Smooth muscle cell (in vitro differentiated cells): Measurements from ENCODE around the gene GOLGA1. TPM values are rescaled to one million over a fixed set of nuclear protein-coding genes. Genes with fewer than 3 reads are reported as not detected.

Source experiments
- DNase-seq: peaks from one replicate; lab custom pipeline; 2025; ENCODE audit not compliant: unreplicated experiment; lab: John Stamatoyannopoulos, UW
- H2AFZ ChIP-seq: fragments of 200-600 bp; sonication (generic); 2 replicates; pipeline ENCODE4 v1.6.0; 2016; ENCODE audit warnings: antibody characterized with exemption, low read depth, mild to moderate bottlenecking
- H3F3A ChIP-seq: fragments of 200-600 bp; sonication (generic); 2 replicates; pipeline ENCODE4 v1.6.0; 2017; ENCODE audit warnings: antibody characterized with exemption, low read depth
- H3K27ac ChIP-seq: fragments of 200-600 bp; sonication (generic); 2 replicates; pipeline ENCODE4 v1.5.1; 2016; ENCODE audit warnings: low read depth, mild to moderate bottlenecking
- H3K27me3 ChIP-seq: fragments of 200-600 bp; sonication (generic); 2 replicates; pipeline ENCODE4 v1.6.1; 2016; ENCODE audit warnings: low read depth, mild to moderate bottlenecking
- H3K36me3 ChIP-seq: fragments of 200-600 bp; sonication (generic); 2 replicates; pipeline ENCODE4 v1.5.1; 2016; ENCODE audit warnings: low read depth
- H3K4me1 ChIP-seq: fragments of 200-600 bp; sonication (generic); 2 replicates; pipeline ENCODE4 v1.5.1; 2016; ENCODE audit warnings: low read depth
- H3K4me2 ChIP-seq: fragments of 200-600 bp; sonication (generic); 2 replicates; pipeline ENCODE4 v1.6.0; 2016; ENCODE audit warnings: mild to moderate bottlenecking
- H3K4me3 ChIP-seq: fragments of 200-600 bp; sonication (generic); 2 replicates; pipeline ENCODE4 v1.5.1; 2016; ENCODE audit warnings: mild to moderate bottlenecking
- H3K79me2 ChIP-seq: fragments of 200-600 bp; sonication (generic); 2 replicates; pipeline ENCODE4 v1.6.0; 2016; ENCODE audit warnings: low read depth, mild to moderate bottlenecking
- H3K9ac ChIP-seq: fragments of 200-600 bp; sonication (generic); 2 replicates; pipeline ENCODE4 v1.6.0; 2016; ENCODE audit warnings: low read depth
- H3K9me3 ChIP-seq: fragments of 200-600 bp; sonication (generic); replicated peaks from 2 replicates; pipeline ENCODE4 v1.5.1; 2016; ENCODE audit warnings: low read depth
- H4K20me1 ChIP-seq: fragments of 200-600 bp; sonication (generic); 2 replicates; pipeline ENCODE4 v1.6.0; 2016; ENCODE audit warnings: low read depth
- WGBS: methylation state at CpG from one replicate; pipeline ENCODE4 v1.1.7; 2016; ENCODE audit warnings: low lambda C conversion rate; 5-methylcytosine and 5-hydroxymethylcytosine counted together
- polyA plus RNA-seq: library from polyadenylated mRNA; unstranded; fragments of >200 nt; fragmentation: Nextera tagmentation; extraction: Ambion mirVana; gene quantifications from 2 replicates; pipeline ENCODE4 v1.2.1, GENCODE V29; 2016
- total RNA-seq: library from RNA; depleted of rRNA; stranded (reverse); fragments of >200 nt; gene quantifications from 2 replicates; pipeline ENCODE4 v1.2.3, GENCODE V29; 2014
- TF ChIP-seq, protein P1 (sequence below): fragments of 200-600 bp; sonication (generic); IDR thresholded peaks from 2 replicates; pipeline ENCODE4 v1.5.1; 2017; ENCODE audit warnings: borderline replicate concordance, mild to moderate bottlenecking, antibody characterized with exemption; ENCODE audit not compliant: insufficient read depth, poor library complexity, severe bottlenecking

The GOLGA1 gene, protein sequence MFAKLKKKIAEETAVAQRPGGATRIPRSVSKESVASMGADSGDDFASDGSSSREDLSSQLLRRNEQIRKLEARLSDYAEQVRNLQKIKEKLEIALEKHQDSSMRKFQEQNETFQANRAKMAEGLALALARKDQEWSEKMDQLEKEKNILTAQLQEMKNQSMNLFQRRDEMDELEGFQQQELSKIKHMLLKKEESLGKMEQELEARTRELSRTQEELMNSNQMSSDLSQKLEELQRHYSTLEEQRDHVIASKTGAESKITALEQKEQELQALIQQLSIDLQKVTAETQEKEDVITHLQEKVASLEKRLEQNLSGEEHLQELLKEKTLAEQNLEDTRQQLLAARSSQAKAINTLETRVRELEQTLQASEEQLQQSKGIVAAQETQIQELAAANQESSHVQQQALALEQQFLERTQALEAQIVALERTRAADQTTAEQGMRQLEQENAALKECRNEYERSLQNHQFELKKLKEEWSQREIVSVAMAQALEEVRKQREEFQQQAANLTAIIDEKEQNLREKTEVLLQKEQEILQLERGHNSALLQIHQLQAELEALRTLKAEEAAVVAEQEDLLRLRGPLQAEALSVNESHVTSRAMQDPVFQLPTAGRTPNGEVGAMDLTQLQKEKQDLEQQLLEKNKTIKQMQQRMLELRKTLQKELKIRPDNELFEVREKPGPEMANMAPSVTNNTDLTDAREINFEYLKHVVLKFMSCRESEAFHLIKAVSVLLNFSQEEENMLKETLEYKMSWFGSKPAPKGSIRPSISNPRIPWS
- 11.0 and 11.2 TPM in 2 replicates for total RNA-seq
- polyA plus RNA-seq: 6.8 and 12.4 TPM in 2 replicates

DNA sequence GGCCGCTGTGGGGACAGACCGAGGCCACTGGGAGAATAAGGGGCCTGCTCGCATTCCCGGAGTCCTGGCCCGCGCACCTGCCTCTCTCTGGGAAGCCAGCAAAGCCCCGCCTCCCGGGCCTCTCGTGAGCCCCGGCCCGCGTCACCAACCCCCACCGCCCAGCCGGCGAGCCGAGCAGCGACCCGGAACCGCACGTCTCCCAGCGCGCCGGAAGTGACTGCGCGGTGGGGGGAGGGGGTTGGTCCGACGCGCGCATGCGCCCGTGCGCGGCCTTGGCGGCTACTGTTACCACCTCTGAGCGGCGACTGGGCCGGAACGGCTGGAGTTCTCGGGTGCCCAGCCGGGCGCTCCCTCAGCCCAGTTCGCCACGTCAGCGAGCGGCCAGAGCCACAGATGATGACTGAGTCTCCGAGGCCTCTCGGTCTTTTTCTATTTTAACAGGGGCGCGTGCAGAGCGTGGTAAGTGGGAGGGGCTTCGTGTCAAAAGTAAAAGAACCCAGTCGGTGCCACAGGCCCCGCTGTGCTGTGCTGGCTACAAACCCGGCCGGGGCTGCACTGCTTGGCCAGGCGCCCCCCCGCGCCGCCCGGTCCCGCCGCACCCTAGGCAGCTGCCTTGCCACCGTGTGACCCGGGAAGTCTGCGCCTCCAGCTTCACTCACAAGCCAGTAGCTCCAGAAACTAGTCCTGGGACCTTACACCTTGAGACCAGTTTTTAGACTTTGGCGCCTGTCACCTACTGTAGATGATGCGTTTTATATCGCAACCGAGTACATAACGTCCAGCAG, at the start of gene GOLGA1:
GOLGA1 (minus strand) TSS at position 190 of the 785 bp plus-strand sequence. CDS start 2,372 bp downstream, outside the sequence.
- under 1% methylated on average over 64 of the region's 70 CpGs for WGBS
- Histone ChIP-seq H2AFZ (peak within 1 kb of the TSS; percentile 58), H3K4me3 (peak within 1 kb of the TSS; percentile 79), H3K27ac (peak within 1 kb of the TSS; percentile 90), H3K9ac (peak within 1 kb of the TSS; percentile 81), H3K36me3 (no peaks in the 10 kb centered on the region), H3K27me3 (no peaks in the 10 kb centered on the region), H3K9me3 (no peaks in the 10 kb centered on the region), H3K4me2 (peak within 1 kb of the TSS; percentile 87), H3K4me1 (peaks cover 5% of the 10 kb centered on the region), H3F3A (no peaks in the 10 kb centered on the region), H3K79me2 (no peaks in the 10 kb centered on the region), H4K20me1 (no peaks in the 10 kb centered on the region)
- TF ChIP-seq, protein P1, sequence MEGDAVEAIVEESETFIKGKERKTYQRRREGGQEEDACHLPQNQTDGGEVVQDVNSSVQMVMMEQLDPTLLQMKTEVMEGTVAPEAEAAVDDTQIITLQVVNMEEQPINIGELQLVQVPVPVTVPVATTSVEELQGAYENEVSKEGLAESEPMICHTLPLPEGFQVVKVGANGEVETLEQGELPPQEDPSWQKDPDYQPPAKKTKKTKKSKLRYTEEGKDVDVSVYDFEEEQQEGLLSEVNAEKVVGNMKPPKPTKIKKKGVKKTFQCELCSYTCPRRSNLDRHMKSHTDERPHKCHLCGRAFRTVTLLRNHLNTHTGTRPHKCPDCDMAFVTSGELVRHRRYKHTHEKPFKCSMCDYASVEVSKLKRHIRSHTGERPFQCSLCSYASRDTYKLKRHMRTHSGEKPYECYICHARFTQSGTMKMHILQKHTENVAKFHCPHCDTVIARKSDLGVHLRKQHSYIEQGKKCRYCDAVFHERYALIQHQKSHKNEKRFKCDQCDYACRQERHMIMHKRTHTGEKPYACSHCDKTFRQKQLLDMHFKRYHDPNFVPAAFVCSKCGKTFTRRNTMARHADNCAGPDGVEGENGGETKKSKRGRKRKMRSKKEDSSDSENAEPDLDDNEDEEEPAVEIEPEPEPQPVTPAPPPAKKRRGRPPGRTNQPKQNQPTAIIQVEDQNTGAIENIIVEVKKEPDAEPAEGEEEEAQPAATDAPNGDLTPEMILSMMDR: no peak
- peak; percentile 93 for DNase-seq

GRCh38 chr9:124983698-124984097, 42.8 kb upstream of the GOLGA1 start:
- no peak for DNase-seq
- no peak overlapping the region for H3K9ac ChIP-seq
- no peaks in the 10 kb centered on the region for H3K36me3 ChIP-seq
- H3K27ac ChIP-seq: no peak overlapping the region
- H3K9me3 ChIP-seq: no peaks in the 10 kb centered on the region
- no peaks in the 10 kb centered on the region for H3K79me2 ChIP-seq
- H3K4me3 ChIP-seq: no peak overlapping the region
- H3K27me3 ChIP-seq: no peaks in the 10 kb centered on the region
- H3K4me2 ChIP-seq: no peak overlapping the region
- H3F3A ChIP-seq: no peaks in the 10 kb centered on the region
- no peak overlapping the region for H2AFZ ChIP-seq
- WGBS: 94% methylated on average over 1 of the region's 1 CpG
- TF ChIP-seq, protein P1: no peak
- H4K20me1 ChIP-seq: no peaks in the 10 kb centered on the region
- H3K4me1 ChIP-seq: no peaks in the 10 kb centered on the region

DNA sequence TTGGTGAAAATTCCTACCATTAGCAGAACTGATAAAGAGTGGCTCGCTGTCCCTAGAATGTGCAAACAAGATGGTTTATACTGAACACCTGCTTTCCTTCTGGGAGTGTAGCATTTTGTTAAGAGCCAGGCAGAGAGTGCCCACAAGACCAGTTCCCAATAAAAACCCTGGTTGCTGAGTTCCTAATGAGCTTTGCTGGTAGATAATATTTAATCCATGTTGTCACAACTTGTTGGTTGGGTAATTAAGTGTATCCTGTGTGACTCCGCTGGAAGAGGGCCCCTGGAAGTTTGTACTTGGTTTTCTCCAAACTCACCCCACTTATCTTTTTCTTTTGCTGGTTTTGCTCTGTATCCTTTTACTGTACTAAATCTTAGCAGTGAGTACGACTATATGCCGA, 39.5 kb upstream of the GOLGA1 start:
- WGBS: 63% methylated on average over 4 of the region's 4 CpGs
- H3F3A ChIP-seq: no peaks in the 10 kb centered on the region
- DNase-seq: no peak
- H3K79me2 ChIP-seq: no peaks in the 10 kb centered on the region
- TF ChIP-seq, protein P1: no peak
- H3K9me3 ChIP-seq: no peaks in the 10 kb centered on the region
- H3K36me3 ChIP-seq: no peaks in the 10 kb centered on the region
- H3K4me1 ChIP-seq: no peaks in the 10 kb centered on the region
- no peak overlapping the region for H3K27ac ChIP-seq
- no peak overlapping the region for H3K9ac ChIP-seq
- H3K27me3 ChIP-seq: no peaks in the 10 kb centered on the region
- H4K20me1 ChIP-seq: no peaks in the 10 kb centered on the region
- H2AFZ ChIP-seq: no peak overlapping the region
- H3K4me3 ChIP-seq: no peak overlapping the region
- H3K4me2 ChIP-seq: no peak overlapping the region
